Measurements from ENCODE around the gene SLX4IP.

Gene SLX4IP

GRCh38 chr20:10646886-10647420 lies 211.8 kb downstream of the SLX4IP start:
- TF ChIP-seq REST (IDR thresholded peaks at IDR 0.05; ENCODE audit: insufficient replicate concordance, low read depth), result no peak
- TF ChIP-seq POLR2AphosphoS5 (IDR thresholded peaks at IDR 0.05; ENCODE audit: low read depth), result no peak
- no peak for TF ChIP-seq GABPA (IDR thresholded peaks at IDR 0.05; ENCODE audit: low read depth)
- no peak for TF ChIP-seq SPI1 (IDR thresholded peaks at IDR 0.05; ENCODE audit: borderline replicate concordance, low read depth)
- TF ChIP-seq CTCF (IDR thresholded peaks at IDR 0.05; ENCODE audit: insufficient read depth, low read length), result no peak
- no peak for DNase-seq (ENCODE audit: low read depth in 1 of 2, low spot score in 1 of 2)
- no peak overlapping the region for H3K4me3 ChIP-seq (replicated peaks; ENCODE audit: insufficient read depth, low read length)
- no peak overlapping the region for H3K27ac ChIP-seq (replicated peaks)
- H3K27me3 ChIP-seq (ENCODE audit: insufficient read depth, poor library complexity, severe bottlenecking), result no peaks in the 10 kb centered on the region

- DNase-seq (ENCODE audit: low read depth in 1 of 2, low spot score in 1 of 2), result peak in 1 of 2 experiments; percentile 9
Measured at GRCh38 chr20:10647471-10647870, 212.4 kb downstream of the SLX4IP start.

GRCh38 chr20:10647909-10648308 lies 212.8 kb downstream of the SLX4IP start:
- no peak for DNase-seq (ENCODE audit: low read depth in 1 of 2, low spot score in 1 of 2)
- TF ChIP-seq CTCF (IDR thresholded peaks at IDR 0.05; ENCODE audit: insufficient read depth, low read length) (no peak), REST (IDR thresholded peaks at IDR 0.05; ENCODE audit: insufficient replicate concordance, low read depth) (no peak), SPI1 (IDR thresholded peaks at IDR 0.05; ENCODE audit: borderline replicate concordance, low read depth) (no peak), POLR2AphosphoS5 (IDR thresholded peaks at IDR 0.05; ENCODE audit: low read depth) (no peak), GABPA (IDR thresholded peaks at IDR 0.05; ENCODE audit: low read depth) (no peak)
- H3K27ac ChIP-seq (replicated peaks), result no peak overlapping the region
- no peak overlapping the region for H3K4me3 ChIP-seq (replicated peaks; ENCODE audit: insufficient read depth, low read length)
- no peaks in the 10 kb centered on the region for H3K27me3 ChIP-seq (ENCODE audit: insufficient read depth, poor library complexity, severe bottlenecking)

More at GRCh38 chr20:10647471-10647870, 212.4 kb downstream of the SLX4IP start:
- TF ChIP-seq REST (IDR thresholded peaks at IDR 0.05; ENCODE audit: insufficient replicate concordance, low read depth) (no peak), SPI1 (IDR thresholded peaks at IDR 0.05; ENCODE audit: borderline replicate concordance, low read depth) (no peak)
- H3K4me3 ChIP-seq (replicated peaks; ENCODE audit: insufficient read depth, low read length), result no peak overlapping the region
- H3K27ac ChIP-seq (replicated peaks), result no peak overlapping the region
- H3K27me3 ChIP-seq (ENCODE audit: insufficient read depth, poor library complexity, severe bottlenecking), result no peaks in the 10 kb centered on the region
